GM21576 (cell line): ENCODE measurements around the gene SSBP2.
"Not testable (repeated sequence)": the region's sequence is repeated elsewhere in the genome, so short reads cannot be mapped to it uniquely, and the experiment has no call there.

ENCODE experiments used
- ATAC-seq: cut with Tn5 transposase; IDR thresholded peaks from one replicate; pipeline ENCODE4 v1.9.1; 2021; ENCODE audit warnings: mild to moderate bottlenecking, moderate library complexity; ENCODE audit not compliant: unreplicated experiment

Gene SSBP2

GRCh38 chr5:81679885-81680284 lies 71.0 kb downstream of the SSBP2 start:
- ATAC-seq, result no peak

DNA sequence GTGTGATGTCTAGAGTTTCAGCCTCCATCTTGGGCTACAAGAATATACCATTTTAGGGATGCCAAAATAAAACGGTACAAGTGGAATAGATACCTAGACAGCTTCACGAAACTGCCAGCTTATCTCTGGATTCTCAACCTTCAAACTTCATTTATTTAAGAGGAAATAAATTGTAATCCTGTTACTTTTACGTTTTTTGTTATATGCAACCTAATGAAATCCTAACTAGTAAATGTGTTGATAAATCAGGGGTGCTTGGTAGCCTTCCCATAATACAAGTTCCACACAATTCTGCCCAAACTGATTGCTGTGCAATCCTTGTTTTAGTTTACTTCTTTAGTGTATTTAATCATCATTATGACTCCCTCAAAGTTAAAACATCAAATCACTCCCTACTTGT lies 75.5 kb downstream of the SSBP2 start:
- no peak for ATAC-seq

- ATAC-seq, result no peak
Measured at GRCh38 chr5:81665795-81666194, 85.1 kb downstream of the SSBP2 start.

GRCh38 chr5:81660624-81661023 lies 90.3 kb downstream of the SSBP2 start:
- ATAC-seq, result not testable (repeated sequence)

DNA sequence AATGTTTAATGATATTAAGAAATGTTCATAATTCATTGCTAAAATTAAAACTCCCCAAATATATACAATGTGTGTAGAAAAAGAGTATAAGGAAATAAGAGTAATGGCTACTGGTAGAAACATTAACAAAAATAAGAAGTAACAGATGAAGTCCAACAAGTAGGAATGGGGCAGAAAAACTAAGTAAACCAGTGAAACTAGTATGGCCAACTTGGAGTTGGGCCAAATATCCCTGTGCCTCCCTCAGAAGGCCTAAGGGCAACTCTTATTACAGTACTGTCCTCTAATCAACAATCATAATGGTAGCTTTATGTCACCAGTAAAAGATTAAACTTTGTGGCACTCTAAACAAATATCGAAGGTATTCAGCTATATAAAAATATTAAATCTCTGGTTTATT lies 93.5 kb downstream of the SSBP2 start:
- ATAC-seq, result no peak

- ATAC-seq, result no peak
Measured at GRCh38 chr5:81656783-81657182, 94.1 kb downstream of the SSBP2 start.

DNA sequence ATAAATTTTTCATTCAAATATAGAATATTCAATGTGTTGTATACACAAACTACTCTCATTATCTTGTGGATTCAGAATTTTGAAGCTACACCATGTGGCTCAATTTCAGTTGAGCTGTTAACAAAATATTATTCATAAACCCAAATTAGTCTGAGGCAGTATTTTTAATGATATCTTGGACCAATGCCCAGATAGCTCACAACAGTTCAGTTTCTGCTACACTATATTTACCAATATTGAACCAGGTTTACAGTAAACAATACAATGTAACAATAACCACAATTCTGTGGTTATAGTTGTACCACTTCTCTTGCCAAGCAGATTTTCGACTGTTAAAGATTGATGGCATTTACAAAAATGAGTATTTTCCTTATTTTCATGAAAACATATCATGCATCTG lies 99.9 kb downstream of the SSBP2 start:
- no peak for ATAC-seq

- no peak for ATAC-seq
Measured at GRCh38 chr5:81646469-81646995, 104.4 kb downstream of the SSBP2 start.

DNA sequence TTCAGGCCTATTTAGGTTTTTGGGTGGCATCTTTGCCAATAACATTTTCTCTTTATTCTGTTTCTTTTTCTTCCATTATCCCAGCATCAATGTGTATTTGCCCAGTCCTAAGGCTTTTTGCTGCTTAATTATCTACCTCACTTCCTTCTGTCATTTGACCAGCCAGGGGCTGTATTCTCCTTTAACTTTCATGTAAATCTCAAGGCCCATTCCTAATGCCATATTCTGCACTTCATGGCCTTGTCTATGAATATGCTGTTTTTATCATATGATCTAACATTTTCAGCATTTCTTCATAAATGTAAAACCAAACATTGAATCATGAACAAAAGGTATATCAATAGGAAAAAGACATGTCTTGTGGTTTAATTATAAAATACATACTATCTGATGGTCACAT lies 108.7 kb downstream of the SSBP2 start:
- no peak for ATAC-seq

DNA sequence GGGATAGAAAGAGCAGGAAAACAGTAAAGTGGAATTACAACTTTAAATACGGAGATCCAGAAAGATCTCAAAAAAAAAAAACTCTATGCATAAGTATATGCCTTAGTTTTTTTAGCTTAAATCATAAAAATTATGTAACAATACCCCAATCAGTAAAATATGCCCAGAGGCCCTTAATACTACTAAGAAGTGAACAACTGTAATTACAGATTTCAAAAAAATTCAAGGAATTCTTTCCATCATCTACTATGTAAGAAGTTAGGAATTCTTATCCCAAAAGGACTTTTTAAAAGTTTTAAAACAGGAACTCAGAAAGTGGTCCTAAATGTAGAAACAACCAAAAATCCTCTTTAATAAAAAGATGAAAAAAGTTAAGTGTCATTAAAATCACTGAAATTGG lies 111.3 kb downstream of the SSBP2 start:
- ATAC-seq, result no peak

DNA sequence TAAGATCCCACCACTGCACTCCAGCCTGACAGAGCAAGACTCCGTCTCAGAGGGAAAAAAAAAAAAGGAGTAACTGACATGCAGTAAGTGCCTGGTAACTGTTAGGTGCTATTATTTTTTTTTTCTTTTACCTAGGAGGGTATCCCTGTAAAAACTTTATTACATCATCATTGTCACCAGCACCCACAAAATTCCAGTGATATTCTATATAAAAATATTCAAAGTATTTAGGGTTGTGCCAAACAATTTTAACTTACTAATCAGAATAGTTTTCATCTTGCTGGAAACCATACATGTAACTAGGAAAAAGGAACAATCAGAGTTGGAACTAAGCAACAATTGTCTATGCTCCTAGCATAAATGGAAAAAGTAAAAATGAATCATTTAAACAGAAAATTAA lies 112.4 kb downstream of the SSBP2 start:
- no peak for ATAC-seq

- ATAC-seq, result no peak
Measured at GRCh38 chr5:81633891-81634290, 117.0 kb downstream of the SSBP2 start.

- ATAC-seq, result no peak
Measured at GRCh38 chr5:81633471-81633870, 117.4 kb downstream of the SSBP2 start.

DNA sequence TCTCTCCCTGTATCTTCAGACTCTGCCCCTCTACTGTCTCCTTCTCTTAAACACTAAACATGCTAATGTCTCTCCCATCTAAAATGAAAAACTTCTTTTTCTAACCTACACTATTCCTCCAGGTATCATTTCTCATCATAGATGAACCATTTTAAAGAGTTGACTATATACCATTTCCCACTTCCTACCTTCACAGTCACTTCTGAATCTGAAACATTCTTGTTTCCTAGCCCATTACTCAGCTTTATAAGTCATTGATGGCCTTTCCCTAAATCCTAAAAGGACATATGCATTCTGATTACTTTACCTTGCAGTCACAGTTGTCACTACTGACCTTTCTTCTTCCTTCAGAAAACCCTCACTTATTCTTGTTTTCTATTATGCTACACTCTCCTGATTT lies 118.2 kb downstream of the SSBP2 start:
- no peak for ATAC-seq

- no peak for ATAC-seq
Measured at GRCh38 chr5:81631621-81632020, 119.3 kb downstream of the SSBP2 start.

DNA sequence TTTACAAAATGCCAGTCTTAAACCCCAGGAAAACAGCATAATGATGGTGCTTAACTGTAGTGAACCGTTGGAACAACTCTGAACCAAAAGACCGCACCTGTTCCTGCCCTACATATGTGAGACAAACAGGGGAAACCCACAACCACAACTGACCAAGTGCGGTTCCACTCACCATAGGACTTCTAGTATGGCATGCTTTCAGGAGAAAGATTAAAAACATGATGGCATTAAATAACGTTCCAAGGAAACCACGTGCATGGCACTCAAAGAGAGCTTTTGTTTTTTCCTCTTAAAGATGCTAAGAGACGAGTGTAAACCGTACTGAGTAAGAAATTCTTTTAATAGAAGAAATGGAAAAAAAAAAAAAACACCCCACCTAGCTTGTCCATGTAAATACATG lies 119.8 kb downstream of the SSBP2 start:
- peak; percentile 82 for ATAC-seq

- ATAC-seq, result no peak
Measured at GRCh38 chr5:81630684-81631083, 120.2 kb downstream of the SSBP2 start.

GRCh38 chr5:81629986-81630385 lies 120.9 kb downstream of the SSBP2 start:
- ATAC-seq, result no peak

DNA sequence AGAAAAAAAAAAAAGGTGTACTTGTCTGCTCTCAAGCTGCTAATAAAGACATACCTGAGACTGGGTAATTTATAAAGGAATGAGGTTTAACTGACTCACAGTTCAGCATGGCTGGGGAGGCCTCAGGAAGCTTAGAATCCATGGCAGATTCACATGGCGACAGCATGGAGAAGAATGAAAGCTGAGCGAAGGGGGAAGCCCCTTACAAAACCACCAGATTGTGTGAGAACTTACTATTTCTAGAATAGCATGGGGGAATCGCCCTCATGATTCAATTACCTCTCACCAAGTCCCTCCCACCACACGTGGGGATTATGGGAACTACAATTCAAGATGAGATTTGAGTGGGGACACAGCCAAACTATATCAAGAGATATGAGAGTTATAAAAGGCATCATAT lies 122.8 kb downstream of the SSBP2 start:
- not testable (repeated sequence) for ATAC-seq

- ATAC-seq, result no peak
Measured at GRCh38 chr5:81626524-81626923, 124.4 kb downstream of the SSBP2 start.

DNA sequence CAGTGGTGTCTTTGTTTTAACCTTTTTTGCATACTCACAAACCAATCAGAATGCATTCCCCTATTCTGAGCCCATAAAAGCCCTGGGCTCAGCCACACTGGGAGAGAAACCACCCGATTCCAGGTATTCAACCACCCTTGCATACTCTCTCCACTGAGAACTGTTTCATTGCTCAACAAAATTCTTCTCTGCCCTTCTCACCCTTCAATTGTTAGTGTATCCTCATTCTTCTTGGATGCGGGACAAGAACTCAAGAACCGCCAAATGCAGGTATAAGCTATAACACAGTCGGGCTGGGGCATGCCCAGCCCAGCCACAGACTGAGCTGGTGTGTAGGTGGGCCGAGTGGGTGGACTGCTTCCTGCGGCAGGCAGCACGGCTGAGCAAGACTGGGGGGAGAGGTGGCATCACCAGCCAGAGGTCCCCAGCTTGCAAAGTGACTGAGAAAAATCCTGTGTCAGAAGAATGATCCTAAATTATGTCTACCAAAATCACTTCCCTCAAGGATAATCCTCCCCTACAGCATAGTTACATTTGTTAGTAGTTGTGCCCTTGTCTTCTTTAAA lies 141.0 kb downstream of the SSBP2 start:
- no peak for ATAC-seq

GRCh38 chr5:81608976-81609375 lies 141.9 kb downstream of the SSBP2 start:
- no peak for ATAC-seq

DNA sequence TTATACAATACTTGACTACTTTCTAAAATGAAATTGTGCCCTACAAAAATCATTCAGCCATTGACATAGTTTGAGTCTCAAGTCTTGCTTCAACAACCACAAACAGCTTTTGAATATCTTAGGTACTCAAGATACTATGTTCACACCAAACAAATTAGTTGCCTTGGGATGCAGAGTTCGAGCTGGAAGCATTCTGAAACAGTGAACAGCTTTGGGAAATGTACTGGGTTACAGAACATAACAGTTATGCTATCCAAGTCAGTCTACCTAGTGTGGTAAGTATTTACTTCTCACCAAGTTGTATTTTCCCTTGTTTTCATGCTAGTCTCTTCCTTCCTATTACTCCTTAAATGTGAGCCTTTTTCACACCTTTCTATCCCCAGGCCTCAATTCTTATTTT lies 143.2 kb downstream of the SSBP2 start:
- ATAC-seq, result no peak
